ENCODE data around the gene PLPPR4. TPM values are rescaled to one million over a fixed set of nuclear protein-coding genes. Genes with fewer than 3 reads are reported as not detected.

The PLPPR4 gene
- total RNA-seq, 1 experiment from 2014 or later: not detected

GRCh38 chr1:99228153-99228552 is 36.1 kb upstream of the PLPPR4 start:
- Histone ChIP-seq H3K9me3 (no peaks in the 10 kb centered on the region), H3K36me3 (ENCODE audit: control insufficient read depth, insufficient read depth, low read length) (no peaks in the 10 kb centered on the region), H3K27me3 (replicated peaks; ENCODE audit: control insufficient read depth, insufficient read depth, low read length) (no peaks in the 10 kb centered on the region), H3K4me1 (no peaks in the 10 kb centered on the region), H3K4me3 (ENCODE audit: low read depth, low read length) (no peak overlapping the region)
- Mint-ChIP-seq H3K9me3 (ENCODE audit: unreplicated experiment) (no peaks in the 10 kb centered on the region), H3K4me3 (ENCODE audit: unreplicated experiment) (no peak overlapping the region), H3K36me3 (ENCODE audit: insufficient read depth, unreplicated experiment) (no peaks in the 10 kb centered on the region), H3K4me1 (ENCODE audit: low read depth, unreplicated experiment) (no peaks in the 10 kb centered on the region), H3K27me3 (ENCODE audit: insufficient read depth, unreplicated experiment) (peaks cover 5% of the 10 kb centered on the region), H3K27ac (ENCODE audit: unreplicated experiment) (no peak overlapping the region)
- CTCF ChIA-PET: no interaction called here
- no peak for TF ChIP-seq CTCF (IDR thresholded peaks at IDR 0.05; ENCODE audit: insufficient read depth in 1 of 2, low read depth in 1 of 2, low read length in 1 of 2, severe bottlenecking in 1 of 2, unreplicated experiment in 1 of 2)
- intact Hi-C loops (cut with micrococcal nuclease; ENCODE audit: unreplicated experiment): no loop called here
- no TSS peak for BruUV-seq (replicated peaks)
- DNase-seq: no peak
- POLR2A ChIA-PET: no interaction called here

GRCh38 chr1:99229122-99229521 is 35.2 kb upstream of the PLPPR4 start:
- Mint-ChIP-seq H3K36me3 (ENCODE audit: insufficient read depth, unreplicated experiment) (no peaks in the 10 kb centered on the region), H3K27ac (ENCODE audit: unreplicated experiment) (no peak overlapping the region), H3K27me3 (ENCODE audit: insufficient read depth, unreplicated experiment) (peaks cover 5% of the 10 kb centered on the region), H3K4me1 (ENCODE audit: low read depth, unreplicated experiment) (no peaks in the 10 kb centered on the region), H3K4me3 (ENCODE audit: unreplicated experiment) (no peak overlapping the region), H3K9me3 (ENCODE audit: unreplicated experiment) (no peaks in the 10 kb centered on the region)
- TF ChIP-seq CTCF (IDR thresholded peaks at IDR 0.05; ENCODE audit: insufficient read depth in 1 of 2, low read depth in 1 of 2, low read length in 1 of 2, severe bottlenecking in 1 of 2, unreplicated experiment in 1 of 2): no peak
- no peaks in the 10 kb centered on the region for H3K9me3 ChIP-seq
- H3K4me1 ChIP-seq: no peaks in the 10 kb centered on the region
- no peaks in the 10 kb centered on the region for H3K36me3 ChIP-seq (ENCODE audit: control insufficient read depth, insufficient read depth, low read length)
- H3K4me3 ChIP-seq (ENCODE audit: low read depth, low read length): no peak overlapping the region
- CTCF ChIA-PET: no interaction called here
- intact Hi-C loops (cut with micrococcal nuclease; ENCODE audit: unreplicated experiment): no loop called here
- H3K27me3 ChIP-seq (replicated peaks; ENCODE audit: control insufficient read depth, insufficient read depth, low read length): no peaks in the 10 kb centered on the region
- DNase-seq: no peak
- POLR2A ChIA-PET: no interaction called here
- BruUV-seq (replicated peaks): no TSS peak

GRCh38 chr1:99230695-99231094 is 33.6 kb upstream of the PLPPR4 start:
- TF ChIP-seq CTCF (IDR thresholded peaks at IDR 0.05; ENCODE audit: insufficient read depth in 1 of 2, low read depth in 1 of 2, low read length in 1 of 2, severe bottlenecking in 1 of 2, unreplicated experiment in 1 of 2): no peak
- no TSS peak for BruUV-seq (replicated peaks)
- H3K27me3 Mint-ChIP-seq (ENCODE audit: insufficient read depth, unreplicated experiment): peaks cover 5% of the 10 kb centered on the region
- intact Hi-C loops (cut with micrococcal nuclease; ENCODE audit: unreplicated experiment): no loop called here
- ChIA-PET CTCF (no interaction called here), POLR2A (no interaction called here)
- H3K4me1 Mint-ChIP-seq (ENCODE audit: low read depth, unreplicated experiment): no peaks in the 10 kb centered on the region
- Histone ChIP-seq H3K4me1 (no peaks in the 10 kb centered on the region), H3K9me3 (no peaks in the 10 kb centered on the region), H3K27me3 (replicated peaks; ENCODE audit: control insufficient read depth, insufficient read depth, low read length) (no peaks in the 10 kb centered on the region), H3K36me3 (ENCODE audit: control insufficient read depth, insufficient read depth, low read length) (no peaks in the 10 kb centered on the region), H3K4me3 (ENCODE audit: low read depth, low read length) (no peak overlapping the region)
- H3K4me3 Mint-ChIP-seq (ENCODE audit: unreplicated experiment): no peak overlapping the region
- no peaks in the 10 kb centered on the region for H3K36me3 Mint-ChIP-seq (ENCODE audit: insufficient read depth, unreplicated experiment)
- H3K27ac Mint-ChIP-seq (ENCODE audit: unreplicated experiment): no peak overlapping the region
- DNase-seq: no peak
- H3K9me3 Mint-ChIP-seq (ENCODE audit: unreplicated experiment): no peaks in the 10 kb centered on the region

Data from Caco-2 (cell line).